DOHH2 (cell line): ENCODE data around the gene LKAAEAR1.

Source experiments
- H3F3A ChIP-seq: fragments of 200-600 bp; sonication (generic), shearing (Covaris generic); 2 replicates; pipeline ENCODE4 v1.6.0; 2016; ENCODE audit warnings: antibody characterized with exemption, mild to moderate bottlenecking; ENCODE audit not compliant: control insufficient read depth, insufficient read depth
- H3K27ac ChIP-seq: fragments of 200-600 bp; sonication (generic); 2 replicates; pipeline ENCODE4 v1.5.1; 2014; ENCODE audit warnings: low read depth, mild to moderate bottlenecking, low read length, moderate library complexity
- H3K27me3 ChIP-seq: fragments of 200-600 bp; sonication (generic); 2 replicates; pipeline ENCODE4 v1.6.1; 2014; ENCODE audit warnings: mild to moderate bottlenecking, low read length, mixed read lengths; ENCODE audit not compliant: control insufficient read depth
- H3K36me3 ChIP-seq: fragments of 200-600 bp; sonication (generic); 2 replicates; pipeline ENCODE4 v1.6.1; 2014; ENCODE audit warnings: mild to moderate bottlenecking, low read length, moderate library complexity, mixed read lengths; ENCODE audit not compliant: control insufficient read depth
- H3K4me1 ChIP-seq: fragments of 200-600 bp; sonication (generic); 2 replicates; pipeline ENCODE4 v1.6.1; 2014; ENCODE audit warnings: mild to moderate bottlenecking, low read length, mixed read lengths; ENCODE audit not compliant: control insufficient read depth
- H3K4me2 ChIP-seq: fragments of 200-600 bp; sonication (generic); 2 replicates; pipeline ENCODE4 v1.6.0; 2014; ENCODE audit warnings: mild to moderate bottlenecking, low read length, moderate library complexity
- H3K4me3 ChIP-seq: fragments of 200-600 bp; sonication (generic); 2 replicates; pipeline ENCODE4 v1.5.1; 2014; ENCODE audit warnings: mild to moderate bottlenecking, low read length, mixed read lengths
- H3K79me2 ChIP-seq: fragments of 200-600 bp; sonication (generic); 2 replicates; pipeline ENCODE4 v1.6.1; 2014; ENCODE audit warnings: mild to moderate bottlenecking, low read length, mixed read lengths; ENCODE audit not compliant: control insufficient read depth
- H3K9me2 ChIP-seq: fragments of 200-600 bp; sonication (generic); replicated peaks from 2 replicates; pipeline ENCODE4 v1.6.1; 2014; ENCODE audit warnings: mild to moderate bottlenecking, low read length, mixed read lengths; ENCODE audit not compliant: control insufficient read depth
- H3K9me3 ChIP-seq: fragments of 200-600 bp; sonication (generic); 2 replicates; pipeline ENCODE4 v1.6.1; 2014; ENCODE audit warnings: antibody characterized with exemption, low read length, mixed read lengths; ENCODE audit not compliant: control insufficient read depth, insufficient read depth
- H4K20me1 ChIP-seq: fragments of 200-600 bp; sonication (generic); 2 replicates; pipeline ENCODE4 v1.6.0; 2014; ENCODE audit warnings: low read depth, mild to moderate bottlenecking, antibody characterized with exemption, low read length, moderate library complexity; ENCODE audit not compliant: control insufficient read depth, insufficient read depth
- CTCF ChIP-seq: fragments of 200-600 bp; sonication (generic); IDR thresholded peaks from one replicate; pipeline ENCODE4 v1.5.1; 2014; ENCODE audit warnings: antibody characterized with exemption, mild to moderate bottlenecking, low read depth, low read length; ENCODE audit not compliant: poor library complexity, severe bottlenecking
- EZH2phosphoT487 ChIP-seq: fragments of 200-600 bp; sonication (generic); IDR thresholded peaks from 2 replicates; pipeline ENCODE4 v1.6.1; 2017; ENCODE audit warnings: borderline replicate concordance, mild to moderate bottlenecking, antibody characterized with exemption, low read length, moderate library complexity, mixed read lengths

The LKAAEAR1 gene

GRCh38 chr20:64062596-64063388, 21.4 kb downstream of the LKAAEAR1 start, which contains the start of gene TCEA2:
Gene TCEA2, plus strand, starts transcription at chr20:64063198. Its CDS starts 115 bp downstream, at chr20:64063313.
- Histone ChIP-seq H3K27ac (no peak within 1 kb of the TSS), H3K4me1 (peaks cover 56% of the 10 kb centered on the region)

DNA sequence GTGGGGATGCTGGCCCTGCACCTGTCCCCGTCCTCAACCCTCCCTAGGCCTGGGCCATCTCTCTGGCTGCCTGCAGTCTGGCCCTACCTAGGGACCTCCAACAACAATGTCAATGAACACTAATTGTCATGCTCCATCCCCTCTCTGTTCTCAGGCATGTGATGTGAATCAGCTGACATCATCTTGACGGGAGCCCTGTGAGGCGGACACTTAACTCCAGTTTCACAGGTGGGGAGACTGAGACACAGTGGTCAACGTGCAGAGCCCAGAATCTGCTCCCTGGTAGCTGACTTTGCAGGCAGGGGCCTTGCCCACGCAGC, 22.0 kb downstream of the LKAAEAR1 start:
- Histone ChIP-seq H3K36me3 (no peaks in the 10 kb centered on the region), H3K9me3 (no peaks in the 10 kb centered on the region), H3F3A (peaks cover 2% of the 10 kb centered on the region; the same call in 1 of the 2 replicates), H3K4me3 (peak overlapping the region; percentile 86), H3K4me2 (peak overlapping the region; percentile 74), H3K27me3 (no peaks in the 10 kb centered on the region; the same call in 1 of the 2 replicates), H4K20me1 (no peaks in the 10 kb centered on the region), H3K9me2 (no peaks in the 10 kb centered on the region), H3K79me2 (peaks cover 13% of the 10 kb centered on the region), H3K27ac (no peak overlapping the region), H3K4me1 (peaks cover 61% of the 10 kb centered on the region)
- TF ChIP-seq CTCF (no peak), EZH2phosphoT487 (no peak)

More at GRCh38 chr20:64062596-64063388, 21.4 kb downstream of the LKAAEAR1 start, which contains the start of gene TCEA2:
- H3K36me3 ChIP-seq, result no peaks in the 10 kb centered on the region
- no peaks in the 10 kb centered on the region for H3K9me2 ChIP-seq
- H3K9me3 ChIP-seq, result no peaks in the 10 kb centered on the region
- no peak for TF ChIP-seq EZH2phosphoT487
- no peak for TF ChIP-seq CTCF
- H3F3A ChIP-seq, result peaks cover 2% of the 10 kb centered on the region; the same call in 1 of the 2 replicates
- no peaks in the 10 kb centered on the region for H4K20me1 ChIP-seq
- peaks cover 13% of the 10 kb centered on the region for H3K79me2 ChIP-seq
- H3K27me3 ChIP-seq, result no peaks in the 10 kb centered on the region; the same call in 1 of the 2 replicates
- H3K4me2 ChIP-seq, result peak within 1 kb of the TSS; percentile 76
- H3K4me3 ChIP-seq, result peak within 1 kb of the TSS; percentile 86

DNA sequence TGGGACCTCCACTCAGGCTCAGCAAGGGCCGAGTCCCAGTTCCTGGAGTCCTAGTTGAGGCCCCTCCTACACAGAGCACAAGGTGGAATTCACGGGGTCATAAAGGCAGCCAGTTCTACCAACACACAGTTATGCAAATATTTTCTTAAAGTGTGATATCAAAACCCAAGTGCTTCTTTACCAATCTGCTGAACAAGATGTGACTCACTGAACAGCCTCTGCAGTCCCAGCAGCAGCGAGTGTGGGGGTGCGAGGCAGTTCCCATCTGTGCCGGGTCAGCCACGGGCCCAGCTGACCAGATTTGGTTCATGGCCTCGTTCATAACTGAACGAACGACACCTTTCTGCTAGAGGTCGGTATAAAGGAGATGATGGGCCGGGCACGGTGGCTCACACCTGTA, 25.7 kb downstream of the LKAAEAR1 start:
- Histone ChIP-seq H3K4me1 (peaks cover 26% of the 10 kb centered on the region), H4K20me1 (no peaks in the 10 kb centered on the region), H3K27ac (no peak overlapping the region), H3F3A (no peaks in the 10 kb centered on the region), H3K79me2 (peaks cover 4% of the 10 kb centered on the region), H3K9me3 (no peaks in the 10 kb centered on the region), H3K36me3 (no peaks in the 10 kb centered on the region), H3K4me3 (peak overlapping the region; percentile 54), H3K27me3 (peaks cover 19% of the 10 kb centered on the region), H3K4me2 (peak overlapping the region; percentile 66), H3K9me2 (no peaks in the 10 kb centered on the region)
- TF ChIP-seq EZH2phosphoT487, result no peak
